MM.1S (cell line): Measurements from ENCODE around the gene RCBTB1.
A peak's percentile ranks its signal among the peaks of the same experiment; 100 is the strongest.

ENCODE experiments used
- DNase-seq: peaks from one replicate; pipeline ENCODE4 v3.0.0-alpha.2; 2015
- H2AFZ ChIP-seq: fragments of 300-600 bp; sonication (generic); 2 replicates; pipeline ENCODE4 v1.6.0; 2016; ENCODE audit warnings: antibody characterized with exemption, low read length
- H3F3A ChIP-seq: fragments of 300-600 bp; sonication (generic); 2 replicates; pipeline ENCODE4 v1.6.1; 2016; ENCODE audit warnings: mild to moderate bottlenecking, antibody characterized with exemption, low read length, moderate library complexity, mixed read lengths; ENCODE audit not compliant: insufficient read depth
- H3K27ac ChIP-seq: fragments of 300-600 bp; sonication (generic); 2 replicates; pipeline ENCODE4 v1.5.1; 2016; ENCODE audit warnings: mild to moderate bottlenecking, low read length
- H3K27me3 ChIP-seq: fragments of 300-600 bp; sonication (generic); replicated peaks from 2 replicates; pipeline ENCODE4 v1.6.0; 2016; ENCODE audit warnings: low read length; ENCODE audit not compliant: insufficient read depth
- H3K36me3 ChIP-seq: fragments of 300-600 bp; sonication (generic); replicated peaks from 2 replicates; pipeline ENCODE4 v1.6.1; 2016; ENCODE audit warnings: mild to moderate bottlenecking, low read length, mixed read lengths; ENCODE audit not compliant: insufficient read depth
- H3K4me1 ChIP-seq: fragments of 300-600 bp; sonication (generic); 2 replicates; pipeline ENCODE4 v1.6.1; 2016; ENCODE audit warnings: low read length, mixed read lengths
- H3K4me2 ChIP-seq: fragments of 300-600 bp; sonication (generic); 2 replicates; pipeline ENCODE4 v1.6.0; 2016; ENCODE audit warnings: low read depth, low read length
- H3K4me3 ChIP-seq: fragments of 300-600 bp; sonication (generic); 2 replicates; pipeline ENCODE4 v1.5.1; 2016; ENCODE audit warnings: low read length, mixed read lengths
- H3K79me2 ChIP-seq: fragments of 300-600 bp; sonication (generic); 2 replicates; pipeline ENCODE4 v1.6.1; 2016; ENCODE audit warnings: mixed run types, low read length, mixed read lengths
- H3K9ac ChIP-seq: fragments of 300-600 bp; sonication (generic); 2 replicates; pipeline ENCODE4 v1.6.1; 2016; ENCODE audit warnings: low read length, mixed read lengths
- H3K9me2 ChIP-seq: fragments of 300-600 bp; sonication (generic); replicated peaks from 2 replicates; pipeline ENCODE4 v1.6.1; 2016; ENCODE audit warnings: mild to moderate bottlenecking, low read length, mixed read lengths; ENCODE audit not compliant: insufficient read depth
- H3K9me3 ChIP-seq: fragments of 300-600 bp; sonication (generic); replicated peaks from 2 replicates; pipeline ENCODE4 v1.6.1; 2016; ENCODE audit warnings: mild to moderate bottlenecking, low read length, mixed read lengths; ENCODE audit not compliant: insufficient read depth
- H4K20me1 ChIP-seq: fragments of 300-600 bp; sonication (generic); 2 replicates; pipeline ENCODE4 v1.6.1; 2016; ENCODE audit warnings: mild to moderate bottlenecking, low read length, moderate library complexity, mixed read lengths; ENCODE audit not compliant: insufficient read depth
- CTCF ChIP-seq: fragments of 300-600 bp; sonication (generic); IDR thresholded peaks from 2 replicates; pipeline ENCODE4 v1.5.1; 2016; ENCODE audit warnings: antibody characterized with exemption, low read length, mixed read lengths
- EZH2 ChIP-seq: fragments of 300-600 bp; sonication (generic); optimal IDR thresholded peaks from 2 replicates; pipeline ENCODE3; 2017; ENCODE audit warnings: low read depth, mild to moderate bottlenecking, antibody characterized with exemption, low read length, mixed read lengths
- EZH2phosphoT487 ChIP-seq: fragments of 300-600 bp; sonication (generic); IDR thresholded peaks from 2 replicates; pipeline ENCODE4 v1.6.1; 2018; ENCODE audit warnings: antibody characterized with exemption, low read length

RCBTB1 gene

GRCh38 chr13:49586717-49587116 lies 1.4 kb upstream of the RCBTB1 start:
- Histone ChIP-seq H3K9ac (no peak overlapping the region), H3K9me3 (no peaks in the 10 kb centered on the region), H2AFZ (no peak overlapping the region), H3F3A (no peaks in the 10 kb centered on the region), H3K79me2 (peaks cover 7% of the 10 kb centered on the region), H3K27me3 (no peaks in the 10 kb centered on the region), H3K4me3 (no peak overlapping the region), H3K4me2 (no peak overlapping the region), H3K27ac (no peak overlapping the region), H3K9me2 (no peaks in the 10 kb centered on the region), H4K20me1 (no peaks in the 10 kb centered on the region), H3K4me1 (no peaks in the 10 kb centered on the region), H3K36me3 (no peaks in the 10 kb centered on the region)
- no peak for DNase-seq
- no peak for TF ChIP-seq EZH2
- TF ChIP-seq CTCF: no peak
- no peak for TF ChIP-seq EZH2phosphoT487

GRCh38 chr13:49584771-49585182 lies 581 bp downstream of the RCBTB1 start:
- no peak for TF ChIP-seq CTCF
- TF ChIP-seq EZH2phosphoT487: no peak
- TF ChIP-seq EZH2: no peak
- Histone ChIP-seq H3K27me3 (no peaks in the 10 kb centered on the region), H2AFZ (peak overlapping the region; percentile 69), H3K27ac (peak overlapping the region; percentile 23; the same call in 1 of the 2 replicates), H3K79me2 (peaks cover 7% of the 10 kb centered on the region), H3K9me2 (no peaks in the 10 kb centered on the region), H3K4me1 (no peaks in the 10 kb centered on the region), H4K20me1 (no peaks in the 10 kb centered on the region), H3K4me2 (peak overlapping the region; percentile 73), H3K9me3 (no peaks in the 10 kb centered on the region), H3F3A (no peaks in the 10 kb centered on the region), H3K9ac (peak overlapping the region; percentile 57), H3K4me3 (peak overlapping the region; percentile 80), H3K36me3 (no peaks in the 10 kb centered on the region)
- DNase-seq: peak; percentile 14

GRCh38 chr13:49580980-49581680 lies 4.2 kb downstream of the RCBTB1 start:
- Histone ChIP-seq H3F3A (no peaks in the 10 kb centered on the region), H3K79me2 (peaks cover 7% of the 10 kb centered on the region), H4K20me1 (no peaks in the 10 kb centered on the region), H3K4me3 (no peak overlapping the region), H3K9me3 (no peaks in the 10 kb centered on the region), H3K36me3 (no peaks in the 10 kb centered on the region), H3K27ac (no peak overlapping the region), H3K9me2 (no peaks in the 10 kb centered on the region), H3K27me3 (no peaks in the 10 kb centered on the region), H3K4me2 (no peak overlapping the region), H3K9ac (no peak overlapping the region), H3K4me1 (no peaks in the 10 kb centered on the region), H2AFZ (no peak overlapping the region)
- DNase-seq: no peak
- TF ChIP-seq CTCF (no peak), EZH2phosphoT487 (no peak), EZH2 (no peak)
